ENCODE measurements around the gene UBAC1.
"Not testable (repeated sequence)": the region's sequence is repeated elsewhere in the genome, so short reads cannot be mapped to it uniquely, and the experiment has no call there.

Gene UBAC1

DNA sequence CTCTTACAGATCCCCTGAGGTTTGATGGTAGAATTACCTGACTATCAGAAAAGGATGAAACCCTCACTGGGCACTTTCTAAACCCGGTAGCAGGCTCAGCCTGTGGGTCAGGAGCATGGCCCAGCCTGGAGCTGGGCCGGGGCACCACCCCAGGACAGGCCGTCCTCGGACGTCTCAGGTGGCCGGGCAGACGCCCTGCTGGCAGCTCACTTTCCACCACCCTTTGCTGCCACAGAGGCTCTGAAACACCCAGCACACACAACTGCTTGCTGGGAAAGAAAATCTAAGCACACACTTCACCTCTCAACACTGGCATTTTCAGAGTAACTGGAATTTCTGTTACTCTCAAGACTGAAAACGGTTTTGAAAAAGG is 4.4 kb downstream of the UBAC1 start:
- DNase-seq, result no peak

DNA sequence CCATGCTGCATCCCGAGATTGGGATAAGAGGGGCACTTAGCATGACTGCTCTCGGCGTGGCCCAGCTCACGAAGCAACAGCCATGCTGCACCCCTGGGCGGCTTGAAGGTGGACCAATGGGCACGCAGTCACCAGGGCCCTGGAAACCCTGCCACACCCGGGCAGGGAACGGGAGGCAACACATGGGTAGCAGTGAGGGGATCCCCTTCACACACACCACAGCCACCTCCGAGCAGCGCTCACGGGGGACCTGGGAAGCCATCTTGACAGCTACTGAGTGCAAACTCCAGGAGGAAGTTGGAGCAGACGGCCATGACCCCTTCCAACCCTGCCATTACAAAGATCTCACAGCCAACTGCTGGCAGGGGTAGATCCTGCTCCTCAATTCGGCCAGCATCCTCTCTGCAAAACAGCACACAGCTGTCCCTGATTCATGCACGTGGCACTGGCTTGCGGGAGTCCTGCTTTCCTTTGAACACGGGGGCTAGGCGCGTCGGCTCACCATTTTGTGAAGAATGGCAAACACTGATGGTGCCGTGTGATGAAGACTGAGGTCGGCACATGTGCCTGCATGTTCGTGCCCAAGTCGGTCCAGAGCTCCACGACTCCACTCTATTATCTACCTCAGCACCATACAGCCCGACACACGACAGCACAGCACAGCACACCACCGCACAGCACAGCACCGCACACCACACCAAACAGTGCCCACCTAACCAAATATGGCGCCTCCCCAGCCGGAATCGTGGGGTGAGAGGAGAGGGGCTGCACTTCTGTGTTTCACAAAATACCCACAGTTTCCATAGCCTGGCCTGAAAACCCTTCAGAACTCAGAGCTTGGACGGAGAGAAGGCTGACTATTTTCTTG is 5.0 kb downstream of the UBAC1 start:
- DNase-seq, result no peak

DNA sequence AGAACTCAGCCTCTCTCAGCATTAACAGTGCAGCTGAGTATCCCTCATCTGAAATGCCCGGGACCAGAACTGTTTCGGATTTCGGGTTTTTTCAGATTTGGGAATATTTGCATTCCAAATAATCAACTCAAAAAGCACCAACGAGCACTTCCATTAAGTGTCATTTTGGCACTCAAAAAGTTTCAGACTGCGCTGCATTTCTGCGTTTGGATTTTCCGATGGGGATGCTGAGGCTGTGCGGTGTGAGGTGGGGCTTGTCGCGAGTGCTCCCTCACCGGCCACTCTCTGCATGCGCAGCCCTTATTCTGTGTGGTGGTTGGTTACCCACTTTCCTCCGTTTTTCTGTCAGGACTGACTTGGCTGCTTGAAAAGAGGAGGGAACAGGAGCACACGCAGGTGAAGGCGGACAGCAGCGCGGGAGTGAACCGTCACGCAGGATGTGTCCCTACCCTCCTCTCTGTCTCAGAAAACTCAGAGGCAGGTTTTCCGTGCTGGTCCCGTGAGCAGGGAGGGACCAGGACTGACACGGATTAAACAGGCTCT is 8.4 kb downstream of the UBAC1 start:
- no peak for DNase-seq

DNA sequence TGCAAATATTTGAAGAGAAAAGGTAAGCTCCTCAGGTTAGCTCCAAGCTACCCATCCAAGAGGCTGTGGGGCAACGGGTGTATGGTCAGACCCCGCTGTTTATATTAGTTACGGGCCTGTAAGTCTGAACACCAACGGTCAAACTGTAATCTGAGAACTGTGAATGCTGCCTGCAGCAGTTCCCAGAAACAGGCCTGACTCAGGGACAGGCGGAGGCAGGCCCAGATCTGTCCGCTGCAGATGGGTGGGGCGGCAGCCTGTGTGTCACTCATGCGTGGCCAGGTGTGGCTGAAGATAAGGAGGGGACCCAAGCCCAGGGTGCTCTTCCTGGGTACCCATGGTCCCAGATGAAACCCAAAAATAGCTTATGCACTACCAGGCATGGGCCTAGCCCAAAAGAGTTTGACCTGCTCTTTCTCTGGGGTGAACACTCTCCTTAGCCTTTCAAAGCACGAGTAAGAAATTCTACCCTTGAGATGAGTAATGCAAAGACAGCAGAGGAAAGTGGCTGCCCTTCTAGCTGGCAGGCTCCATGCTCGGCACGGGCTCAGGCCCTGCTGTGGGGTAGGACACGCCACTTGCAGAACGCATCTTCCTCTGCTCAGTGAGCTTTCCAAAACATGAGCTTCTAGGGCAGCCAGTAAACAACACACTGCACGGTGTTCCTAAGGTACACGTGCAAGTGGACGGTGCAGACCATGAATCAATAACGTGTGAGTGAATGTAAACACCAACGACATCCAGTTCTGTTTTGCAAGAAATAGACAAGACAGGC is 9.1 kb downstream of the UBAC1 start:
- DNase-seq, result peak; percentile 42

DNA sequence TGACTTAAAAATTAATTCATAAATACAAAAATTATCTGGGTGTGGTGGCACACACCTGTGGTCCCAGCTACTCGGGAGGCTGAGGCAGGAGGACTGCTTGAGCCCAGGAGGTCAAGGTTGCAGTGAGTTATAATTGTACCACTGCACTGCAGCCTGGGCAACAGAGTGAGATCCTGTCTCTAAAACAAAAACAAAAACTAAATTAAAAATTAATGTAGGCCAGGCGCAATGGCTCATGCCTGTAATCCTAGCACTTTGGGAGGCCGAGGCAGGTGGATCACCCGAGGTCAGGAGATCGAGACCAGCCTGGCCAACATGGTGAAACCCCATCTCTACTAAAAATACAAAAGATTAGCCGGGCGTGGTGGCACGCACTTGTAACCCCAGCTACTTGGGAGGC is 9.9 kb downstream of the UBAC1 start:
- DNase-seq, result not testable (repeated sequence)

DNA sequence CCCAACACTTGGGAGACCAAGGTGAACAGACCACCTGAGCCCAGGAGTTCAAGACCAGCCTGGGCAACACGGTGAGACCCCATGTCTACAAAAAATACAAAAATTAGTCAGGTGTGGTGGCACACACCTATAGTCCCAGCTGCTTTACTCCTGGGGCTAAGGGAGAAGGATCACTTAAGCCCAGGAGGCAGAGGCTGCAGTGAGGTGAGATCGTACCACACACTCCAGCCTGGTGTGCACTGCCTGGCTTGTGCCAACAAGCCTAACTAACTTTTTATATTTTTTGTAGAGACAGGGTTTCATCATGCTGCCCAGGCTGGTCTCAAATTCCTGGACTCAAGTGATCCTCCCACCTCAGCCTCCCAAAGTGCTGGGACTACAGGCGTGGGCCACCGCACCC is 10.3 kb downstream of the UBAC1 start:
- not testable (repeated sequence) for DNase-seq

DNA sequence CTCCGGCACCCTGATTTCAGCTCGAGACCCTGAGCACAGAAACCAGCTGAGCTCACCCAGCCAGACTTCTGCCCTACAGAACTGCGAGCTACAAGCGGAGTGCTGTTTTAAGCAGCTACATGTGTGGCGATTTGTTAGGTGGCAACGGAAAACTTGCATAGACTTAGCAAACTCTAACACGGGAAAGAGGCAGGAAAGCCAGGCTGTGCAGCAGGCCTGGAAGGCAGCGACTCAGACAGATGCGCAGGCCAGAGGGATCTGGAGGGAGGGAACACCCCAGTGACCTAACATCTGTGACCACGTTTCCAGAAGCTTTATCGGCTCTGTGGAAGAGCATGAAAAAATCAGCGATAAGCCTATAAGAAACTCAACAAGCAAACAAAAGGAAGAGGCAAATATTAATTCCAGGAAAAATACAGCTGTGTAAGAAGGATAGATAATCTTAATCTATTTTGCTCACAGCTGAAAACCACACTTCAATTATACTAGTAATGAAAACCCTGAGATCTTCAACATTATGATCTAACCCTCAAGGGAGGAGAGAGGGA is 11.0 kb downstream of the UBAC1 start:
- DNase-seq, result no peak

DNA sequence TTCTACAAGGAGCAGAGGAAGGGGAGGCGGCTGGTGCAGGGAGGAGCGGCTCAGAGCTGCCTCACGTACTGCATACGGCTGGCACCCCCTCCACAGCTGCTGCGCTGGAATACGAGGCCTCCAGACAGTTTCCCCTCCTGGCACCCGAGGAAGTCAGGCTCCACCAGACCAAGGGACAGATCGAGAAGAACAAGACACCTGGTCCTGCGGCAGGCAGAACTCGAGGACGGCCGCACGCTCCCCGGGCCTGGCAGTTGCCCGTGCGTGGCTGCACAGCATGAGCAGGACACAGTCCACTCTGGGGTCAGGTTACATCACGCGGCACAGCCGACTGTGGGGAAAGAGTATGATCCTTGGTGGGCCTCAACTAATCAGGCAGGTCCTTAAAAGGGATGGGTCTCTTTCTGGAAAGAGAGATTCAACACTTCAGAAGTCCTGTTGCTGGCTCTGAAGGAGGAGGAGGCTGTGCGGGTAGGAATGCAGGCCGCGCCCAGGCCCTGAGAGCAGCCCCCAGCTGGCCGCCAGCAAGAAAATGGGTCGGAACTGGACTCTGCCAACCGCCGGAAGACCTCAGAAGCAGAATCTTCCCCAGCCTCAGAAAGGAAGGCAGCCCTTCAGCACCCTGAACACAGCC is 11.6 kb downstream of the UBAC1 start:
- no peak for DNase-seq

DNA sequence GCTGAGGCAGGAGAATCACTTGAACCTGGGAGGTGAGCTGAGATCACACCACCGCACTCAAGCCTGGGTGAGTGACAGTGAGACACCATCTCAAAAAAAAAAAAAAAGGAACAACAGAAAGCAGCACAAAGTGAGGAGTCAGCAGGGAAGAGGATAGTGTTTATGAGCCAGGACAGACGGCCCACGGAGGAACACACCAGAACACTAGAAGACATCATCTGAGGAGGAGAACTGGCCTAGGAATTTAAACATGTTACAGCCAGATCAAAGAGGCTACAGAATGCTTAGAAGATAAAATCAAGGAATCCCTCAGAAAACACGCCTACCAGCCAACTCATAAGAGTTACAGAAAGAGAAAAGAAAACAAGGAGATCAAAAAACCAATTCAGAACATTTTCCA is 12.2 kb downstream of the UBAC1 start:
- no peak for DNase-seq

DNA sequence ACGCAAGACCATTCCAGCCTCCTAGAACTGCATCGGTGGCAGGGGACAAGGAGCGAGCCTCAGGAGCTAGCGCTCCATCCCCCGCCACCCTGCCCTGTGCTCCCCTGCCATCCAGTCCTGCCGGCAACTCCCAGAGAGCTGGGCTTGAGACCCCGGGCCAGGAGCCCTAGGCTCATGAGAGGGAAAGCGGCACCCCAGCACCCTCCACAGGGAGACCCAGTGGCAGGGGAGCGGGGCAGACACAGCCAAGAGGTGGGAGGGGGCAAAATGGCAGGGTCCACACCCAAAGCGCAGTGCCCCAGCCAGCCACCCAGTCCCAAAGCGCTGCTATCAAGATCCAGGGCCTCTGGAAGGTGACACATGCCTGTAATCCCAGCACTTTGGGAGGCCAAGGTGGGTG is 12.7 kb downstream of the UBAC1 start:
- DNase-seq, result no peak

DNA sequence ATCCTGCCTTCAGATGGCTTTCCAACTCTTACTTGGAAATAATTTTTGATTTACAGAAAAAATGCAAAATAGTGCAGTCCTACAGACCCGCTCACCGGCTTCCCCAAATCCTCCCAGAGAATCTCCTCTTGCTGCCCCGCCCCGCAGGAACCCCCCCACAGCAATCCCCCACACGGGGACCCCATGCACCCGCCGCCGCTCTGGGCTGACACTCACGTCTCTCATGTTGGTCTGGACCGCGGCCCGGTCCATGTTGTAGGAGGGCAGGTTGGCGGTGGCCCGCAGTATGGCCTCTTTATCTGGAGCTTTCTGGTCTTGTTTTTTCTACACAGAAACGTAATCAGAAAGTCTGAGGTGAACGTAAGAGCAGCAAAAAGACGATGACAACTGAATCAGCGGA is 13.6 kb downstream of the UBAC1 start:
- no peak for DNase-seq

DNA sequence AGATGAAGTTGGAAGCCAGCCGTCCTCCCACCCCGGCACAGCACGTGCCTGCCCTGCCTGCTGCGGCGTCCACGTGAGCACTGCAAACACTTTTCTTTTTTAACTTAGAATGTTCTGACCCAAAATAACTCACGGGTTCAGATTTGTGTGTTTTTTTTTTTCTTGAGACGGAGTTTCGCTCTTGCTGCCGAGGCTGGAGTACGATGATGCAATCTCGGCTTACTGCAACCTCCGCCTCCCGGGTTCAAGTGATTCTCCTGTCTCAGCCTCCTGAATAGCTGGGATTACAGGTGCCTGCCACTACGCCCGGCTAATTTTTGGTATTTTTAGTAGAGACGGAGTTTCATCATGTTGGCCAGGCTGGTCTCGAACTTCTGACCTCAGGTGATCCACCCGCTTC is 14.1 kb downstream of the UBAC1 start:
- DNase-seq, result not testable (repeated sequence)

DNA sequence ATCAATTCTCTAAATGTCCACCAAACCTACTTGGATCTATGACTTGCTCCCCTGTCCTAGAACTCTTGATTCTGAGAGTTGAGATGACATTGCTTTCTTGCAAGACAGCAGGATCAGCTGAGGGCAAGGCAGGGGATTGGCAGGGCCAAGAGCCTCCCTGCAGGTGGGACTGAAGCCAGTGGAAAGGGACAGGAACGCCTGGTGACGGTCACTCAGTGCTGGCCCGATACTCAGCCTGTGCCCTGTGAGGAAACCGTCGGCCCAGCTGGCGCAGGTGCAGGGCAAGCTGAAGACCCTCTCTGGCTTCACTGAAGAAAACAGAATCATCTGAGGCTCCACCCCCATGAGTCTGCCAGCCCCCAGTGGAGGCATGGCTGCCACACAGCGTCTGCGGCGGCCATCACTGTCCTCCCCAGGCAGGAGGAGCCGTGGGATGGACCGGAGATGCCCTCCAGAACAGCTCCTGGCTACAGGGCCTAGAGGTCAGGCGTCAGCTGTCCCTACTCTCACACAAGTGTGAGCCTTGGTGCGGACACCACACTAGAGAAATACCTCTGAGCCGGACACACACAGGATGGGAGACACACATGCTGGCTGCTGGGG is 14.7 kb downstream of the UBAC1 start:
- no peak for DNase-seq

DNA sequence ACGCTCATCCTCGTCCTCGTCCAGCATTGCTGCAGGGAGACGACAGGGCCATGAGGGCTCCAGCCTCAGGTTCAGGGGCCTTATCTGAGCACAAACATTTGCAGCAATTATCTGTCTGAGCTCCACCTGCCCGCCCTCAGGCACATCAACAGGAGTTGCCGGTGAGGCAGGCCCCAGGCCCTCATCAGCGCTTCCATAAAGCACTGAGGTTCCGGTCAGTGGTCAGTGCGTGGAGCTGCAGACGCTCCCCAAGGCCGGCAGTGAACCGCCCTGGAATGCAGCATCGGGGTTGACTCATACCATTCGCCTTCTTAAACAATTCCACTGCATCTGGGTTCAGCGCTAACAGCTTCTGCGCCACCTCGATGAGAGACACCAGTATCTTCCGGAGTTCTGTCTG is 15.2 kb downstream of the UBAC1 start:
- DNase-seq, result no peak

DNA sequence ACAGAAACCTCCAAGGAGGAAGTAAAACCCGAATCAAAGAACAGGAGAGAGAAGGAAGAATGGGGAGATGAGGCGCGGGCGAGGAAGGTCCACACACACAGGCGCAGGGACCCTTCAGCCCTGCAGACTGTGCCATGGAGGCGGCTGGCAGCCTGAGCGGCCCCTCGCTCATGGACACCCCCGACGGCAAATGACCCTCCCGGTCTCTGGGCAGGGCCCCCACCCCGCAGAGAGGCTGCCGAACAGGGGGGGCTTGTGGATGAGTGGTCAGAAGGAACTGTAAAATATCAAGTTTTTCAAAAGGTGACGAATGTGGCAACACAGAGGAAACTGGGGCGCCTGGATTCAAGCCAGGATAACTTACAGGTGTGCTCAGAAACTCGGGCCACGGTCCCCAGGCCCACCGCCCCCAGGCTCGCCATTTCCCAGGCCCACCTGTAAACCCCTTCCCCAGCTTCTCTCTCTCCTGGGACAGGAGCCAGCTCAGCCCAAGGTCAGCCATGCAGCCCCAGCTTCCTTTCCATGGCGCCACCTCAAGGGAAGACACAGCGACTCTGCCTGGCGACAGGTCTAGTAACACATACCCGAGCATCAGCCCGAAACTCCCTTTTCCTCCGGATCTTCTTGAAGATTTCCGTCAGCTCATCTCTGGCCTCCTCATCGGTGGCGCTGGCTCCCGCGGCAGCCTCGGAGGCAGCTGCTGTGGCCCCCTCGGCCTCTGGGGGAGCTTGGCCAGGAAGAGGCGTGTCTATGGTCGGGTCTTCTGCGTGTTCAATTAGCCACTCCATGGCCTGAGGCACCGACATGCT is 16.5 kb downstream of the UBAC1 start:
- no peak for DNase-seq

DNA sequence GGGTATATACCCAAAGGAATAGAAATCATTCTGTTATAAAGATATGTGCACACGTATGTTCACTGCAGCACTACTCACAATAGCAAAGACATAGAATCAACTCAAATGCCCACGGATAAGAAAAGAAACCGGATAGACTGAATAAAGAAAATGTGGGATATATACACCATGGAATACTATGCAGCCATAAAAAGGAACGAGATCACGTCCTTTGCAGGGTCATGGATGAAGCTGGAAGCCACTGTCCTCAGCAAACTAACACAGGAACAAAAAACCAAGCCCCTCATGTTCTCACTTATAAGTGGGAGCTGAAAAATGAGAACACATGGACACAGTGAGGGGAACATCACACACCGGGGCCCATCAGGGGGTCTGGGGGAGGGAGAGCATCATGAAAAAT is 17.6 kb downstream of the UBAC1 start:
- DNase-seq, result not testable (repeated sequence)

DNA sequence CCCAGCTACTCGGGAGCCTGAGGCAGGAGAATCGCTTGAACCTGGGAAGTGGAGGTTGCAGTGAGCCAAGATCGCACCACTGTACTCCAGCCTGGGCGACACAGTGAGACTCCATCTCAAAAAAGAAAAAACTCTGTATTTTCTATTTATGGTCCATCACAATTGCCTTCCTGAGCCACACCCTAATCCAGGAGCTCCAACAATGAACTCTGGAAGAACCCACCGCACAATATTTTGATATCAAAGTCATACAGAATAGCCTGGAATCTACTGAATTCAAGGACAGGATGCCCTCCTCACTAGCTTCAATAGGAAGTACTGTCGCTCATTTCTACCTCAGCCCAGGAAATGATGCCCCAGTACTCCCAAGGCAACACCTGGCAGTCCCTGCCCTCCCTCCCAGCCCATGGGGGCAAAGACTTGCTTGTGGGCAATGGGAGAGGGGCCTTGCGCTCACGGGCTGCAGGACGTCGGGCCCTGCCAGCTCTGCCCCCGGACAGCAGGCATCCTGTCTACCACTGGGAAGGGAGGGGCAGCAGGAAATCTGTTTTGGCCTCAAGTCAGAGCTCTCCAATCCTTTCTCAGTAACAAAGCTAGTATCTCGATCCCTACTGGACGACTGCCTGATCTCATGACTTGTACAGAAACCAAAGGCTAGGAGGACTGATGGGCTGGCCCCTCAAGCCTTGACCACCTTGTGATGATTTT is 19.7 kb downstream of the UBAC1 start:
- DNase-seq, result no peak

DNA sequence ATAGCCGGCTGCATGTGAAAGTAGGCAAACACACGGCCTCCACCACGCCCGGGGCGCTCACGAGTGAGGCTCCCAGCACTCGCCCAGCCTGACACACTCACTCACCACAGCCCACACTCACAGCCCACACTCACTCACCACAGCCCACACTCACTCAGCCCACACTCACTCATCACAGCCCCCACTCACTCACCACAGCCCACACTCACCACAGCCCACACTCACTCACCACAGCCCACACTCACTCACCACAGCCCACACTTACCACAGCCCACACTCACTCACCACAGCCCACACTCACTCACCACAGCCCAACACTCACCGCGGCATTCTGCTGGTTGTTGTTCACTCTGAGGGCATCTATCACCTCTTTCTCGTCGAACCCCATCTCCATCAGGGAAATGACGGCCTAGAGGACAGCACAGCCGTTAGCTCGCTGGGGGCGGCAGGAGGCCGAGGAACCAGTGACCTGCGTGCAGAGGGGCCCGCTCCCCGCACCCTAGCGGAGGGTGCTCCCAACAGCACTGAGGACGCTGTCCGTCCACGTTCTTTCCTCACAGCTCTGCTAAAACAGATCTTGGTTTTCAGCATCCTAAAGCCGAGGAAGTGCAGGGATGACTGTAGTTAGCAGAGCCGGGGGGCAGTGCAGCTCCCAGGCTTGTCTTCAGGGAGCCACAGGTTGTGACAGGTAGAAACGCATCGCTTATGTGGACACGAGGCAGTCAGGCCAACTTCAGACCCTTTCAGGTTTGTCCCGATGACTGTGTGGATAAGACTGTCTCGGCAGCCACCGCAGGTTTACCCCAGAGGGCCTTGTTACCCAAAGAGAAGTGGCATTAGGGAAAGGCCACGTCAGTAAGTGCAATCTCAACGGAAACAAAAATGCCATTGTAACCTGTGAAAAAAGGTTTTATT is 21.6 kb downstream of the UBAC1 start:
- no peak for DNase-seq

DNA sequence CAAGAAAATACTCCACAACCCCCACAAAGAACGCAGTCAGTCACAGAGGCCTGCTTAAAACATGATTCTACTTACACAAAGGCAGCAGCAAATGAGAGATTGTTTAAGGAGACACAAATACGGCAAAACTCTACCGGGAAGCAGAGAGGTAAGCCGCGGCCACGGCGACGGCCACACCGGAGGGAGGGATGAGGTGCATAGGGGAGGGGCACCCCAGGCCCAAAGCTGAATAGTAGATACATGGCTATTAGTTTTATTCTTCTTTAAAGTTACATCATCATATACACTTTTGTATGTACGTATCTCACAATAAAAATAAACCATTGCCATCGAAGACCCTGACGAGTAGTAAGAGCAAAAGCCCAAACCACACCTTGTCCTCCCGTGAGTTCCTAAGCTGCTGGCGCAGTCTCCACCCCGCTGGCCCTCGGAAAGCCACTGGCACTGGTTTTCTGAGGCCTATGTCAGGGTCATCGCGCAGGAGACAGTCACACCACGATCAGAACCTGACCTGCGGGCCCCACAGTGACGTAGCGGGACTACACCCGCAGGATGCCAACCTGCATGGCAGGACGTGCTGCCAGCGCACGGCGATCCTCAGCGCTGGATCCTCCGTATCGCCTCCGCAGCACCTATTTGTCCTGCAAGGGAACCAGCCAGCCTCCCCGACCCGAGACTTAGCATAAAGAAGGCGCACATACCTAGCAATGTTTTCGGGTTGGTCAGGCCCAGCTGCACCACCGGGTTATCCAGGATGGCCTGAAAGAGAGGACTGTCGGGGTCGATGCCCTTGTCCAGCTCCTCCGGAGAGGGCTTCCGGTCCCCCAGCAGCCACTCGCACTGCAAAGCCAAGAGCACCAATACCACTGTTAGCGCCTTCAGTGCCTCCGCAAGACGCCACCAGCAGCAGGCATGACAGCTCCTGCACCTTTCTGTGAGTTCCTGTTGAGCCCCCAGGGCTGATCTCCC is 23.4 kb downstream of the UBAC1 start:
- no peak for DNase-seq
